ENCODE results near the gene ACSS2.
A peak's percentile ranks its signal among the peaks of the same experiment; 100 is the strongest.

The ACSS2 gene

GRCh38 chr20:34904202-34904621, 27.8 kb downstream of the ACSS2 start:
- in situ Hi-C loops (cut with HindIII; ENCODE audit: low pct_unique_long_range_greater_than_20kb, low sequenced_read_pairs) = no loop called here
- no peak for TF ChIP-seq JUND (IDR thresholded peaks at IDR 0.05; ENCODE audit: low read depth)
- DNase-seq (ENCODE audit: low read depth in 1 of 2, low spot score in 1 of 2) = no peak

GRCh38 chr20:34907616-34908469, 31.4 kb downstream of the ACSS2 start:
- no peak for TF ChIP-seq JUND (IDR thresholded peaks at IDR 0.05; ENCODE audit: low read depth)
- peak; percentile 51 to 90 for DNase-seq (ENCODE audit: low read depth in 1 of 2, low spot score in 1 of 2)
- in situ Hi-C loops (cut with HindIII; ENCODE audit: low pct_unique_long_range_greater_than_20kb, low sequenced_read_pairs) = no loop called here

- no peak for TF ChIP-seq JUND (IDR thresholded peaks at IDR 0.05; ENCODE audit: low read depth)
- DNase-seq (ENCODE audit: low read depth in 1 of 2, low spot score in 1 of 2) = no peak
- in situ Hi-C loops (cut with HindIII; ENCODE audit: low pct_unique_long_range_greater_than_20kb, low sequenced_read_pairs) = no loop called here
Observed at GRCh38 chr20:34915131-34915530, 38.7 kb downstream of the ACSS2 start.

GRCh38 chr20:34915749-34916455, 39.5 kb downstream of the ACSS2 start:
- no peak for DNase-seq (ENCODE audit: low read depth in 1 of 2, low spot score in 1 of 2)
- in situ Hi-C loops (cut with HindIII; ENCODE audit: low pct_unique_long_range_greater_than_20kb, low sequenced_read_pairs) = no loop called here
- TF ChIP-seq JUND (IDR thresholded peaks at IDR 0.05; ENCODE audit: low read depth) = no peak

GRCh38 chr20:34916774-34917354, 40.5 kb downstream of the ACSS2 start:
- in situ Hi-C loops (cut with HindIII; ENCODE audit: low pct_unique_long_range_greater_than_20kb, low sequenced_read_pairs) = no loop called here
- DNase-seq (ENCODE audit: low read depth in 1 of 2, low spot score in 1 of 2) = no peak
- no peak for TF ChIP-seq JUND (IDR thresholded peaks at IDR 0.05; ENCODE audit: low read depth)

- no peak for TF ChIP-seq JUND (IDR thresholded peaks at IDR 0.05; ENCODE audit: low read depth)
- no peak for DNase-seq (ENCODE audit: low read depth in 1 of 2, low spot score in 1 of 2)
- in situ Hi-C loops (cut with HindIII; ENCODE audit: low pct_unique_long_range_greater_than_20kb, low sequenced_read_pairs) = no loop called here
Observed at GRCh38 chr20:34920055-34920454, 43.6 kb downstream of the ACSS2 start.

- in situ Hi-C loops (cut with HindIII; ENCODE audit: low pct_unique_long_range_greater_than_20kb, low sequenced_read_pairs) = no loop called here
- no peak for DNase-seq (ENCODE audit: low read depth in 1 of 2, low spot score in 1 of 2)
Observed at GRCh38 chr20:34921436-34921835, 45.0 kb downstream of the ACSS2 start.

GRCh38 chr20:34922654-34923381, 46.4 kb downstream of the ACSS2 start:
- no peak; the same call in 1 of the 2 replicates for TF ChIP-seq JUND (IDR thresholded peaks at IDR 0.05; ENCODE audit: low read depth)
- peak; percentile 41 to 74 for DNase-seq (ENCODE audit: low read depth in 1 of 2, low spot score in 1 of 2)
- in situ Hi-C loops (cut with HindIII; ENCODE audit: low pct_unique_long_range_greater_than_20kb, low sequenced_read_pairs) = no loop called here

More at GRCh38 chr20:34921436-34921835, 45.0 kb downstream of the ACSS2 start:
- no peak for TF ChIP-seq JUND (IDR thresholded peaks at IDR 0.05; ENCODE audit: low read depth)

- TF ChIP-seq JUND (IDR thresholded peaks at IDR 0.05; ENCODE audit: low read depth) = no peak
- in situ Hi-C loops (cut with HindIII; ENCODE audit: low pct_unique_long_range_greater_than_20kb, low sequenced_read_pairs) = no loop called here
- DNase-seq (ENCODE audit: low read depth in 1 of 2, low spot score in 1 of 2) = no peak
Observed at GRCh38 chr20:34923414-34923813, 47.0 kb downstream of the ACSS2 start.

- no peak for DNase-seq (ENCODE audit: low read depth in 1 of 2, low spot score in 1 of 2)
- TF ChIP-seq JUND (IDR thresholded peaks at IDR 0.05; ENCODE audit: low read depth) = no peak
- in situ Hi-C loops (cut with HindIII; ENCODE audit: low pct_unique_long_range_greater_than_20kb, low sequenced_read_pairs) = no loop called here
Observed at GRCh38 chr20:34925341-34925740, 48.9 kb downstream of the ACSS2 start.

- TF ChIP-seq JUND (IDR thresholded peaks at IDR 0.05; ENCODE audit: low read depth) = no peak
- in situ Hi-C loops (cut with HindIII; ENCODE audit: low pct_unique_long_range_greater_than_20kb, low sequenced_read_pairs) = no loop called here
- no peak for DNase-seq (ENCODE audit: low read depth in 1 of 2, low spot score in 1 of 2)
Observed at GRCh38 chr20:34925981-34926380, 49.6 kb downstream of the ACSS2 start.

GRCh38 chr20:34926581-34926980, 50.2 kb downstream of the ACSS2 start:
- in situ Hi-C loops (cut with HindIII; ENCODE audit: low pct_unique_long_range_greater_than_20kb, low sequenced_read_pairs) = no loop called here
- DNase-seq (ENCODE audit: low read depth in 1 of 2, low spot score in 1 of 2) = no peak
- TF ChIP-seq JUND (IDR thresholded peaks at IDR 0.05; ENCODE audit: low read depth) = no peak

All from T47D (cell line).